A549 treated with Mapracorat at 1 μM for 4 hours (cell line): ENCODE data around the gene WEE1. TPM values are rescaled to one million over a fixed set of nuclear protein-coding genes. Genes with fewer than 3 reads are reported as not detected.

ENCODE experiments used
- total RNA-seq: library from RNA; stranded (reverse); fragments of 200-300 nt; extraction: Qiagen RNA extraction; gene quantifications from 5 replicates; pipeline ENCODE4 v1.2.3, GENCODE V29; 2022

The WEE1 gene
- 19.7 to 24.5 TPM (median 22.2 TPM) in 5 replicates for total RNA-seq

DNA sequence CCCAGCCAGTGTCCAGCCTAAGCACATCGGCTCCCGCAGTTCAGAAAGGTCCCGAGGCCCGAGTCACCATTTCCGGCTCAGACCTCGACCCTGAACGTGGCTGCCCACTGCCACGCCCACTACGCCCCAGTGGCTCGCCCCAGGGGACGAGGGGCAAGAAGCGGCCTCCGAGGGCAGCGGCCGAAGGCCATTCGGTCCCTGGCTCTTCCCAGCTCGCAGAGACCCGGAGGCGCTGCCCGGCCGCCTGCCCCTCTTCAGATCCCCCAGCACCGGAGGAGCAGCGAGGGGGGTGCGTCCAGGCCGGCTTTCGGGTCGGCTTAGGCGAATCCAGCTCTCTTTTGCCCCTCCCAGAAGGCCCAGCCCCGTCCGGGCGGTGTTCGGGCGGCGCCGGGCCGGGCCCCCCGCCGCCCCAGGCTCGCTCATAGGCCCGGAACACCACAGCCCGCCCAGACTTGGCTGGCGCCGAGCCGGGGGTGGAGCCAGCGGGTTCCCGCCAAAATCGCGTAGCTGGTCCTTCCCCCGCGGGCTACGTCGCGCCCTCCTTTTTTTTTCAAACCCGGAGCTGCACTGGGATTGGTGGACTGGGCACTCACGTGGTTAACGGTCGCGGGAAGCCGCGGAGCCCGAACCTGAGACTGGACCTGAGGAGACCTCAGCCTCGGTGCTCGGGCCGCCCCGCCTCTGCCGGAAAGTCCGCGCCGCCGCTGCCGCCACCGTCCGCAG, at the start of gene WEE1:
TSS of gene WEE1 (plus strand) at position 619 of the 723 bp plus-strand sequence. CDS start 264 bp downstream, outside the sequence.

Other genes starting within 250 kb of the WEE1 start
- 81.2 to 101 TPM (median 94.2 TPM) in 5 replicates for gene IPO7, start 189.0 kb upstream of the WEE1 start, total RNA-seq
- gene ZNF143, start 112.7 kb upstream of the WEE1 start, total RNA-seq: 8.7 to 12.5 TPM (median 10.4 TPM) in 5 replicates
- gene SWAP70, start 90.4 kb downstream of the WEE1 start, total RNA-seq: 26.0 to 31.2 TPM (median 30.6 TPM) in 5 replicates